Pancreas (tissue), 10 donors: ENCODE results near the gene FYN. TPM values are rescaled to one million over a fixed set of nuclear protein-coding genes. Genes with fewer than 3 reads are reported as not detected.
"Not testable (repeated sequence)": the region's sequence is repeated elsewhere in the genome, so short reads cannot be mapped to it uniquely, and the experiment has no call there.

Experiments used
- ATAC-seq, 4 donors: fragments of 200-7000 bp; cut with Tn5 transposase; one replicate each; pipeline versions ENCODE4 v1.8.0 to v1.9.1; 2020; ENCODE audit warnings: mild to moderate bottlenecking in 4 of 4, moderate library complexity in 4 of 4
- DNase-seq, 6 donors: peaks; one replicate each; pipeline ENCODE4 v3.0.0-alpha.2; 2020
- FAIRE-seq: peaks from 2 replicates; lab custom pipeline; 2012; peaks lifted over from hg19 to GRCh38; lab: Jason Lieb, UNC
- H3K27ac ChIP-seq, 4 donors: fragments of 200-600 bp; sonication (generic); 1 replicate in 3 of 4; 2 replicates in 1 of 4; pipeline versions ENCODE4 v1.5.0 to v1.8.0; 2020
- H3K27me3 ChIP-seq, 4 donors: fragments of 200-600 bp; one replicate each; pipeline ENCODE4 v1.8.0; 2021
- H3K36me3 ChIP-seq, 3 donors: fragments of 200-600 bp; sonication (generic) in 1 of 3; one replicate each; pipeline versions ENCODE4 v1.5.0 to v1.8.0; 2020 to 2021
- H3K4me1 ChIP-seq, 3 donors: fragments of 200-600 bp; one replicate each; pipeline ENCODE4 v1.8.0; 2021
- H3K4me3 ChIP-seq, 4 donors: fragments of 200-600 bp; sonication (generic) in 2 of 4; one replicate each; pipeline versions ENCODE4 v1.5.0 to v1.8.0; 2020 to 2021
- H3K9me3 ChIP-seq, 4 donors: fragments of 200-600 bp; one replicate each; pipeline ENCODE4 v1.8.0; 2021
- CTCF ChIP-seq, 4 donors: fragments of 200-600 bp; sonication (generic) in 3 of 4; IDR thresholded peaks; one replicate each; pipeline versions ENCODE4 v1.5.0 to v1.8.0; 2021; ENCODE audit warnings: antibody characterized with exemption in 4 of 4
- WGBS, 2 donors: extraction: QIAGEN DNeasy Blood & Tissue Kit; methylation state at CpG; one replicate each; pipeline ENCODE4 v1.1.7; 2013; 5-methylcytosine and 5-hydroxymethylcytosine counted together
- intact Hi-C, 3 donors: fragments of 100-400 bp; cut with DNase I; formaldehyde crosslinking; loops; one replicate each; pipeline versions ENCODE4 v1.11.1 to v1.14.2; 2022
- polyA plus RNA-seq, 2 donors: library from polyadenylated mRNA; stranded (reverse); fragments of 200-250 nt; gene quantifications; one replicate each; pipeline ENCODE4 v1.2.3, GENCODE V29; 2013
- total RNA-seq, 6 donors: library from RNA; stranded (reverse); fragmentation: NEBNext Ultra II Directional in 4 of 6; extraction: Animal tissue kit (Norgen Biotek cat#: 25700) in 4 of 6; gene quantifications; one replicate each; pipeline versions ENCODE4 v1.2.1 to v1.2.4, GENCODE V29; 2021 to 2023
- donor health status: healthy with polysubstance abuse.
- donor health status: DM: no; HTN: no; CAD: no; lungs with moderate emphysema.
- donor health status: DM: no; HTN: no; CAD: no.
- donor health status: control.
- donor health status: control.
- donor health status: Bipolar disorder and iron deficiency.
- donor health status: DM: yes; HTN: yes; CAD: no.
- donor health status: DM: no; HTN: no; CAD: no.
- donor health status: DM: no; HTN: no; CAD: no.
- donor health status: DM: yes; HTN: yes; CAD: no.

FYN gene
- total and polyA plus RNA-seq, 8 donors: 6.4 to 21.7 (median 11.9) TPM

- ATAC-seq: no peak
- intact Hi-C loops: no loop called here
- WGBS, 2 donors: 75 to 100% methylated on average over 2 of the region's 2 CpGs
Observed at GRCh38 chr6:111646034-111646433, 227.2 kb downstream of the FYN start.

GRCh38 chr6:111644893-111645430 lies 228.3 kb downstream of the FYN start:
- no peaks in the 10 kb centered on the region for H3K9me3 ChIP-seq
- FAIRE-seq: no peak
- intact Hi-C loops: no loop called here
- H3K4me1 ChIP-seq: no peaks in the 10 kb centered on the region
- ATAC-seq: no peak
- no peak overlapping the region for H3K27ac ChIP-seq
- H3K4me3 ChIP-seq: no peak overlapping the region
- TF ChIP-seq CTCF (IDR thresholded peaks at IDR 0.05): no peak
- no peak for DNase-seq
- no peaks in the 10 kb centered on the region for H3K36me3 ChIP-seq
- WGBS, 2 donors: 65 to 88% methylated on average over 4 of the region's 4 CpGs
- no peaks in the 10 kb centered on the region for H3K27me3 ChIP-seq

More at GRCh38 chr6:111646034-111646433, 227.2 kb downstream of the FYN start:
- Histone ChIP-seq H3K4me1 (no peaks in the 10 kb centered on the region), H3K9me3 (no peaks in the 10 kb centered on the region), H3K27ac (no peak overlapping the region), H3K4me3 (no peak overlapping the region), H3K36me3 (no peaks in the 10 kb centered on the region), H3K27me3 (no peaks in the 10 kb centered on the region)
- FAIRE-seq (no peak), DNase-seq (no peak)
- TF ChIP-seq CTCF (IDR thresholded peaks at IDR 0.05): no peak

- no peak for FAIRE-seq
- intact Hi-C loops: no loop called here
Observed at GRCh38 chr6:111642463-111643158, 230.6 kb downstream of the FYN start.

GRCh38 chr6:111639266-111639665 lies 234.0 kb downstream of the FYN start:
- Histone ChIP-seq H3K9me3 (no peaks in the 10 kb centered on the region), H3K4me3 (no peak overlapping the region), H3K27ac (no peak overlapping the region), H3K27me3 (no peaks in the 10 kb centered on the region), H3K4me1 (no peaks in the 10 kb centered on the region), H3K36me3 (no peaks in the 10 kb centered on the region)
- intact Hi-C loops: no loop called here
- FAIRE-seq (no peak), ATAC-seq (no peak), DNase-seq (no peak)
- no peak for TF ChIP-seq CTCF (IDR thresholded peaks at IDR 0.05)

More at GRCh38 chr6:111642463-111643158, 230.6 kb downstream of the FYN start:
- H3K4me3 ChIP-seq: no peak overlapping the region
- H3K27ac ChIP-seq: no peak overlapping the region
- peak in 4 of 6 donors; percentile 47 to 67 (median 52) for DNase-seq
- WGBS, 2 donors: 19 to 29% methylated on average over 7 of the region's 7 CpGs
- no peaks in the 10 kb centered on the region for H3K9me3 ChIP-seq
- peak; percentile 94 to 99 (median 96) for ATAC-seq
- peak in 3 of 4 donors; percentile 27 to 34 (median 32) for TF ChIP-seq CTCF (IDR thresholded peaks at IDR 0.05)
- no peaks in the 10 kb centered on the region for H3K27me3 ChIP-seq
- no peaks in the 10 kb centered on the region for H3K36me3 ChIP-seq
- no peaks in the 10 kb centered on the region for H3K4me1 ChIP-seq

- H3K27me3 ChIP-seq, H3K4me1 ChIP-seq, intact Hi-C loops, ATAC-seq, DNase-seq, H3K36me3 ChIP-seq, H3K9me3 ChIP-seq, H3K4me3 ChIP-seq, FAIRE-seq, H3K27ac ChIP-seq: not testable (repeated sequence)
- whole genome bisulfite sequencing, 2 donors: 93 to 100% methylated on average over 1 of the region's 1 CpG
Observed at GRCh38 chr6:111634981-111635380, 238.3 kb downstream of the FYN start.
